Measurements from ENCODE around the gene PSMB8.

PSMB8 gene

GRCh38 chr6:32796848-32797776, 46.7 kb downstream of the PSMB8 start:
- DNase-seq (ENCODE audit: low read depth in 3 of 3), result peak; percentile 49 to 60 (median 55)

- no peak for DNase-seq (ENCODE audit: low read depth in 3 of 3)
These were observed 49.3 kb downstream of the PSMB8 start for GRCh38 chr6:32794510-32794909.

- DNase-seq (ENCODE audit: low read depth in 3 of 3), result no peak
These were observed 50.9 kb downstream of the PSMB8 start for GRCh38 chr6:32792901-32793435.
